ENCODE measurements around the gene TBC1D10A.
A peak's percentile ranks its signal among the peaks of the same experiment; 100 is the strongest.
"Not testable (repeated sequence)": the region's sequence is repeated elsewhere in the genome, so short reads cannot be mapped to it uniquely, and the experiment has no call there.

TBC1D10A gene

GRCh38 chr22:30347255-30347892 lies 20.6 kb upstream of the TBC1D10A start:
- DNase-seq (ENCODE audit: low read depth): no peak

- DNase-seq (ENCODE audit: low read depth): no peak
These were observed 17.9 kb upstream of the TBC1D10A start for GRCh38 chr22:30344447-30345200.

- DNase-seq (ENCODE audit: low read depth): no peak
These were observed 14.4 kb upstream of the TBC1D10A start for GRCh38 chr22:30340911-30341685.

GRCh38 chr22:30338802-30339201 lies 12.1 kb upstream of the TBC1D10A start:
- no peak for DNase-seq (ENCODE audit: low read depth)

GRCh38 chr22:30338341-30338740 lies 11.6 kb upstream of the TBC1D10A start:
- not testable (repeated sequence) for DNase-seq (ENCODE audit: low read depth)

- DNase-seq (ENCODE audit: low read depth): no peak
These were observed 10.7 kb upstream of the TBC1D10A start for GRCh38 chr22:30337461-30337778.

GRCh38 chr22:30336752-30337460 lies 10.2 kb upstream of the TBC1D10A start:
- no peak for DNase-seq (ENCODE audit: low read depth)

GRCh38 chr22:30335236-30335635 lies 8.5 kb upstream of the TBC1D10A start:
- DNase-seq (ENCODE audit: low read depth): no peak

GRCh38 chr22:30334646-30335045 lies 7.9 kb upstream of the TBC1D10A start:
- DNase-seq (ENCODE audit: low read depth): no peak

GRCh38 chr22:30333707-30334087 lies 7.0 kb upstream of the TBC1D10A start:
- no peak for DNase-seq (ENCODE audit: low read depth)

- no peak for DNase-seq (ENCODE audit: low read depth)
These were observed 6.4 kb upstream of the TBC1D10A start for GRCh38 chr22:30332994-30333706.

- no peak for DNase-seq (ENCODE audit: low read depth)
These were observed 5.8 kb upstream of the TBC1D10A start for GRCh38 chr22:30332551-30332950.

GRCh38 chr22:30328466-30329049 lies 1.8 kb upstream of the TBC1D10A start:
- DNase-seq (ENCODE audit: low read depth): no peak

- DNase-seq (ENCODE audit: low read depth): no peak
These were observed 1.2 kb upstream of the TBC1D10A start for GRCh38 chr22:30327864-30328345.

- DNase-seq (ENCODE audit: low read depth): no peak
These were observed 461 bp downstream of the TBC1D10A start for GRCh38 chr22:30326255-30326705.

GRCh38 chr22:30325724-30326254 lies 952 bp downstream of the TBC1D10A start:
- DNase-seq (ENCODE audit: low read depth): no peak

- DNase-seq (ENCODE audit: low read depth): peak; percentile 37
These were observed 1.5 kb downstream of the TBC1D10A start for GRCh38 chr22:30325065-30325720.

- DNase-seq (ENCODE audit: low read depth): no peak
These were observed 2.6 kb downstream of the TBC1D10A start for GRCh38 chr22:30324014-30324730.

GRCh38 chr22:30323246-30323645 lies 3.5 kb downstream of the TBC1D10A start:
- DNase-seq (ENCODE audit: low read depth): no peak

GRCh38 chr22:30321461-30321860 lies 5.3 kb downstream of the TBC1D10A start:
- no peak for DNase-seq (ENCODE audit: low read depth)

All from fibroblast of the conjunctiva (primary cell).